ENCODE data around the gene CSF2RB. TPM values are rescaled to one million over a fixed set of nuclear protein-coding genes. Genes with fewer than 3 reads are reported as not detected.

CSF2RB gene
- total RNA-seq = 10 to 100 TPM in 1 of 9 donors, 1 to 10 TPM in 7, under 1 TPM in 1; 0.55 to 12.4 (median 5.2) TPM
- polyA plus RNA-seq = 1 to 10 TPM; 1.0 to 2.2 (median 1.2) TPM
- long read RNA-seq, donor 1 = 0 reads
- long read RNA-seq, donor 2 = 0 reads
- long read RNA-seq, donor 3 = 0 reads
- long read RNA-seq, donor 4 = 0 reads
- long read RNA-seq, donor 5, partial matches to known transcripts = 5 of 10 reads
- long read RNA-seq, donor 5, other reads (novel, unspliced or antisense) = 5 of 10 reads
- long read RNA-seq, donor 6, partial matches to known transcripts = 1 of 1 reads
- long read RNA-seq, donor 6, other reads (novel, unspliced or antisense) = 0 of 1 reads
- long read RNA-seq, donor 7 = 0 reads
- long read RNA-seq, donor 8 = 0 reads
- long read RNA-seq, donor 9 = 0 reads
- long read RNA-seq, donor 10 = 0 reads

GRCh38 chr22:36913427-36914389, at the start of gene CSF2RB:
TSS of gene CSF2RB (plus strand) at chr22:36913628. CDS start at chr22:36922208, 8,580 bp downstream.
- DNase-seq = peak in 6 of 7 donors; percentile 29 to 75 (median 50)
- intact Hi-C loops (cut with DNase I) = no loop called here
- Histone ChIP-seq H3K36me3 (replicated peaks in 1 of 2) (no peaks in the 10 kb centered on the region), H3K4me1 (replicated peaks in 1 of 2) (no peaks in the 10 kb centered on the region), H3K27ac (peak within 1 kb of the TSS in 3 of 5 donors; percentile 5 to 72 (median 17)), H3K9me3 (replicated peaks in 1 of 3) (no peaks in the 10 kb centered on the region), H3K27me3 (no peaks in the 10 kb centered on the region), H3K4me3 (peak within 1 kb of the TSS in 1 of 4 donors; percentile 29)
- no peak for TF ChIP-seq CTCF (IDR thresholded peaks at IDR 0.05)
- no peak for TF ChIP-seq POLR2A (IDR thresholded peaks at IDR 0.05)
- WGBS, 4 donors = 56 to 65% (median 60%) methylated on average over 17 to 18 of the region's 18 CpGs

- no peak overlapping the region for H3K27ac ChIP-seq
- H3K27me3 ChIP-seq = no peaks in the 10 kb centered on the region
- no peaks in the 10 kb centered on the region for H3K9me3 ChIP-seq (replicated peaks in 1 of 3)
- no peak overlapping the region for H3K4me3 ChIP-seq
- DNase-seq = peak in 1 of 7 donors; percentile 48
- no peaks in the 10 kb centered on the region for H3K36me3 ChIP-seq (replicated peaks in 1 of 2)
- 81 to 90% (median 85%) methylated on average over 6 of the region's 6 CpGs for WGBS, 4 donors
- TF ChIP-seq POLR2A (IDR thresholded peaks at IDR 0.05) (no peak), CTCF (IDR thresholded peaks at IDR 0.05) (no peak)
- intact Hi-C loops (cut with DNase I) = loop anchor here in 1 of 2 donors (10.0 kb wide), 1 partner anchor 309 kb away; no protein-coding TSS in a partner anchor
- no peaks in the 10 kb centered on the region for H3K4me1 ChIP-seq (replicated peaks in 1 of 2)
These were observed 49.4 kb upstream of the CSF2RB start for GRCh38 chr22:36863979-36864378.

- WGBS, 4 donors = 67 to 74% (median 72%) methylated on average over 12 to 14 of the region's 14 CpGs
- H3K36me3 ChIP-seq (replicated peaks in 1 of 2) = no peaks in the 10 kb centered on the region
- no peak overlapping the region for H3K27ac ChIP-seq
- intact Hi-C loops (cut with DNase I) = loop anchor here in 1 of 2 donors (10.0 kb wide), 1 partner anchor 310 kb away; no protein-coding TSS in a partner anchor
- no peak for TF ChIP-seq POLR2A (IDR thresholded peaks at IDR 0.05)
- H3K27me3 ChIP-seq = no peaks in the 10 kb centered on the region
- H3K4me1 ChIP-seq (replicated peaks in 1 of 2) = no peaks in the 10 kb centered on the region
- DNase-seq = peak in 1 of 7 donors; percentile 43
- no peak overlapping the region for H3K4me3 ChIP-seq
- no peaks in the 10 kb centered on the region for H3K9me3 ChIP-seq (replicated peaks in 1 of 3)
These were observed 48.8 kb upstream of the CSF2RB start for GRCh38 chr22:36864454-36865215.

GRCh38 chr22:36865346-36865745, 48.1 kb upstream of the CSF2RB start:
- TF ChIP-seq POLR2A (IDR thresholded peaks at IDR 0.05) (no peak), CTCF (IDR thresholded peaks at IDR 0.05) (no peak)
- intact Hi-C loops (cut with DNase I) = loop anchor here in 1 of 2 donors (10.0 kb wide), 1 partner anchor 311 kb away; no protein-coding TSS in a partner anchor
- WGBS, 4 donors = 30 to 47% (median 34%) methylated on average over 7 to 13 of the region's 13 CpGs

More at GRCh38 chr22:36865346-36865745, 48.1 kb upstream of the CSF2RB start:
- H3K27me3 ChIP-seq = no peaks in the 10 kb centered on the region
- no peak overlapping the region for H3K4me3 ChIP-seq
- H3K9me3 ChIP-seq (replicated peaks in 1 of 3) = no peaks in the 10 kb centered on the region
- no peak for DNase-seq
- H3K36me3 ChIP-seq (replicated peaks in 1 of 2) = no peaks in the 10 kb centered on the region
- H3K27ac ChIP-seq = no peak overlapping the region
- H3K4me1 ChIP-seq (replicated peaks in 1 of 2) = no peaks in the 10 kb centered on the region
